ENCODE measurements around the gene SND1.

SND1 gene

GRCh38 chr7:128011131-128011661 is 359.2 kb downstream of the SND1 start:
- in situ Hi-C loops (cut with HindIII; ENCODE audit: low sequenced_read_pairs): no loop called here
- no peak for DNase-seq (ENCODE audit: low read depth)
- TF ChIP-seq CTCF (IDR thresholded peaks at IDR 0.05; ENCODE audit: low read depth, low read length, missing control alignments): no peak
- no peak overlapping the region for H3K4me3 ChIP-seq (ENCODE audit: low read depth, low read length)

GRCh38 chr7:128014811-128015210 is 362.8 kb downstream of the SND1 start:
- no peak for DNase-seq (ENCODE audit: low read depth)
- TF ChIP-seq CTCF (IDR thresholded peaks at IDR 0.05; ENCODE audit: low read depth, low read length, missing control alignments): no peak
- in situ Hi-C loops (cut with HindIII; ENCODE audit: low sequenced_read_pairs): no loop called here
- H3K4me3 ChIP-seq (ENCODE audit: low read depth, low read length): no peak overlapping the region

DNA sequence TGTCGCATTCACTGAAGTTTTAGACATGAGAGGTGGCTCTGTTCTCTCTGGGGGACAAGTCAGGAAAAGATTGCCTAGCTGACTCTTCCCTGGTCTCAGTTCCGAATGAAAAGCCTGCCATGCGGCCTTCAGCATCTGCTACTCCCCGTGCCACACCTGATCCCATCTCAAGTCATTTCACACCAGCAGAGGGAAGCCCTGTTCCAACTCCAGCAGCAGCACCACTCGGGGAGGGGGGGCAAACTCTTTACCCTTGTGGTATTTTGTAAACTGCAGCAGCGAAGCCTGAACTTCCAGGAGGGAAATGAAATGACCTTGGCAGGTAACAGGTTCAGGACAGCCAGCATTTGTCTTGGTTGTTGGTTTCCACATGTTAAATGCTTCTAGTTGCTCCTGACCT is 365.5 kb downstream of the SND1 start:
- in situ Hi-C loops (cut with HindIII; ENCODE audit: low sequenced_read_pairs): no loop called here
- peak; percentile 33 for TF ChIP-seq CTCF (IDR thresholded peaks at IDR 0.05; ENCODE audit: low read depth, low read length, missing control alignments)
- no peak for DNase-seq (ENCODE audit: low read depth)
- H3K4me3 ChIP-seq (ENCODE audit: low read depth, low read length): no peak overlapping the region

- in situ Hi-C loops (cut with HindIII; ENCODE audit: low sequenced_read_pairs): no loop called here
- H3K4me3 ChIP-seq (ENCODE audit: low read depth, low read length): no peak overlapping the region
- TF ChIP-seq CTCF (IDR thresholded peaks at IDR 0.05; ENCODE audit: low read depth, low read length, missing control alignments): no peak
- DNase-seq (ENCODE audit: low read depth): peak; percentile 19
These were observed 366.2 kb downstream of the SND1 start for GRCh38 chr7:128017862-128018845.

GRCh38 chr7:128019288-128019687 is 367.3 kb downstream of the SND1 start:
- no peak for TF ChIP-seq CTCF (IDR thresholded peaks at IDR 0.05; ENCODE audit: low read depth, low read length, missing control alignments)
- in situ Hi-C loops (cut with HindIII; ENCODE audit: low sequenced_read_pairs): no loop called here
- no peak overlapping the region for H3K4me3 ChIP-seq (ENCODE audit: low read depth, low read length)
- no peak for DNase-seq (ENCODE audit: low read depth)

DNA sequence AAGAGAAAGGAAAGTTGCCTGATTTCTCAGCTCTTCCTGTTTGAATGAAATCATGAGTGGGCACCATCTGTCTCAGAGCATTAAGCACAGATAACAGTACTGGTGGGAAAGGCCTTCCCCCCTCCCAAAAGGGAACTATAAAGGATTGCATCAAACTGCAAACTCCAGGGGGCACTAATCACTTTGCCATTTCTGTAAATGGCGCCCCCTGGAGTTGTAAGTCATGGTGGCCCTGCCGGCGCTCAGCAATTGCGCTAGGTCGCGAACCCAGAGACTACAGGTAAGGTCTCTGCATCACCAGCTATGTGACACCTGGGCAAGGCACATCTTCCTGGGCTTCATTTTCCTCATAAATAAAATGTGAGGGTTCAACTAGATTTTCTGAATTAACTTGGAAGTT is 368.2 kb downstream of the SND1 start:
- no peak for DNase-seq (ENCODE audit: low read depth)
- no peak overlapping the region for H3K4me3 ChIP-seq (ENCODE audit: low read depth, low read length)
- in situ Hi-C loops (cut with HindIII; ENCODE audit: low sequenced_read_pairs): no loop called here
- TF ChIP-seq CTCF (IDR thresholded peaks at IDR 0.05; ENCODE audit: low read depth, low read length, missing control alignments): peak; percentile 11

All from astrocyte of the cerebellum (primary cell).